Fibroblast of peridontal ligament (primary cell): Measurements from ENCODE around the gene MAGI1.
"Not testable (repeated sequence)": the region's sequence is repeated elsewhere in the genome, so short reads cannot be mapped to it uniquely, and the experiment has no call there.

Experiments used
- DNase-seq: peaks from one replicate; pipeline ENCODE4 v3.0.0-alpha.2; 2010; ENCODE audit errors: extremely low read depth

Gene MAGI1

DNA sequence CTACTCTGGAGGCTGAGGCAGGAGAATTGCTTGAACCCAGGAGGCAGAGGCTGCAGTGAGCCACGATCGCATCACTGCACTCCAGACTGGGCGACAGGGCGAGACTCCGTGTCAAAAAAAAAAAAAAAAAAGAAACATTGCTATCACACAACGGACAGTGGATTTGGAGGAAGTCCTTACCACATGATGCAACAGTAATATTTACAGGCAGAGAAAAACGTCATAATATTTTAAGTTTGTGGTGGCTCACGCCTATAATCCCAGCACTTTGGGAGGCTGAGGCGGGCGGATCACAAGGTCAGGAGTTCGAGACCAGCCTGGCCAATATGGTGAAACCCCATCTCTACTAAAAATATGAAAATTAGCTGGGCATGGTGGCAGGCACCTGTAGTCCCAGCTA is 473.0 kb downstream of the MAGI1 start:
- DNase-seq, result not testable (repeated sequence)

DNA sequence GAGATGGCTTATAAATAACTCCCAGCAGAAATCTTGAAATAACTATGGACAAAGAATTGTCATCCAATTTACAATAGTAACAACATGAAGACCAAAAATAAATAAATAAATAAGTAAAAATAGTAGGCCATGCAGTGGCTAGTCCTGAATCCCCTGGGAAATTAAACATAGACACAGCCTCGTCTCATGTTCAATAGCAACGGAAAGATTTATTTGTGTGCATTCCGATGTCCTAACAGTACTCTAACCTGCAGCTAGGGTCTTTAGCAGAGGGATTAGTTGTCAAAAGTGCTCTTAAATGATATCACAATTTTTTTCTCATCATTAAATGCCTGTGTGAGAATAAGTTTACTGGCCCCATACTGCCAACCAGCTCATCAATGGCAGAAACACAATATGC is 474.2 kb downstream of the MAGI1 start:
- no peak for DNase-seq

DNA sequence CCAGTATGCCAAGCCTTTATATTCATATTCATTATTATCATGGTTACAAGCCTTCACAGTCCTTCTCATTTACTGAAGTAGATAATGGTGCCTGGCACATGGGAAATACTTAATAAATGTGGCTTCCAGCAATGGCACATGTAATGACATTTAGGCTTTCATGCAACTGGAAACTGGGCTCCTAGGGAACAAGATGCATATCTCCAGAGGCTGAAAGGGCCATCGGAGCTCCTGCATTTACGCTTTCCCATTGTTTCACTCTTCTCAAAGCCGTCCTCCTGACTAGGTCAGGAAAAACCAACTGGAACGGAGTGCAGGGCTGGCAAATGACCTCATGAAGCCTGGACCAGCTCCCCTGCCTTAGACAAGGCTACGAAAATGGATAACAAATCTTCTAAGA is 474.9 kb downstream of the MAGI1 start:
- DNase-seq, result no peak

DNA sequence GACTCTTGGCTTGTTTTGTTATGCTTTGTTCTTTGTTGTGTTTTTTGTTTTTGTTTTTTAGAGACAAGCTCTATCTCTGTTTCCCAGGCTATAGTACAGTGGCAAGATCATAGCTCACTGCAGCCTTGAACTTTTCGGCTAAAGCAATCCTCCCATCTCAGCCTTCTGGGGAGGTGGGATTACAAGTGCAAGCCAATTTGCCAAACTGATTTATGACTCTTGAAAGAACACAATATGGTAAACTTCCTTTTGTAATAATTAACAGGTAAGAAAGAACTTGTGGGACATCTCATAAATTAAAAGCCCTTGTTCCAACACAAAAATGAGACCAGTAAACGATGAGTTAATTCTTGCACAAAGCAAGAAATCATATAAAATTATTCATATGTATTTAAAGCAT is 476.3 kb downstream of the MAGI1 start:
- no peak for DNase-seq

DNA sequence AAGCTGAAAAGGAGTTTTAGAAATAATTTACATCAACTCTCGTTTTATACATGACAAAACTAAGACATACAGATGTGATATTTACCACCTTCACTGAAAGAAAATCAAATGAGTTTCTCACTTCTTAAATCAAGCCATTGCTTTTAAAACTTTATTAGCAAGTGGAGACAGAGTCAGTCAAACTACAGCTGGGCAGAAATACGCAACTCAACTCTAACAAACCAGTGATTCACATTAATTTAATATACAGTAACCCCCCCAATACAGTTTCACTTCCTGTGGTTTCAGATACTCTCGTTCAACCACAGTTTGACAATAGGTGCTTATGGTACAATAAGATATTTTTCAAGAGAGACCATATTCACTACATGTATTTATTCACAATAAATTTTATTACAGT is 477.1 kb downstream of the MAGI1 start:
- DNase-seq, result no peak

DNA sequence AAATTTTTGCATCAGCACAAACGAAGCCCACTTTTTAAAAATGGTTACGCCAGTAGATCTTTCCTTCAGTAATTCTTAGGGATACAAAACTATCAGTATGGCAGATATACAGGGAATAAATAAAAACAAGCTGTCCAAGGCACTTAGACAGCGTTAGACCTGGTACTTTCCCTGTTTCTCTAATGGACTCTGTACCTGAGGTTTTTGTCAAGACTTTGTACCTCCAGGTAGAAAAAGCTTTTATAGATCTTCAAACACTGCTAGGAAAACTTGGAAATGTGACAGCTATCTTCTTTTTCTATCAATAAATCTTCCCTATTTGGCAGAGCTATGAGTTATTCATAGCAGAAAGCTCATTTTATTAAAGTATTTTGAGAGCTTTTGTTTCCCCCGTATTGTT is 477.8 kb downstream of the MAGI1 start:
- no peak for DNase-seq

DNA sequence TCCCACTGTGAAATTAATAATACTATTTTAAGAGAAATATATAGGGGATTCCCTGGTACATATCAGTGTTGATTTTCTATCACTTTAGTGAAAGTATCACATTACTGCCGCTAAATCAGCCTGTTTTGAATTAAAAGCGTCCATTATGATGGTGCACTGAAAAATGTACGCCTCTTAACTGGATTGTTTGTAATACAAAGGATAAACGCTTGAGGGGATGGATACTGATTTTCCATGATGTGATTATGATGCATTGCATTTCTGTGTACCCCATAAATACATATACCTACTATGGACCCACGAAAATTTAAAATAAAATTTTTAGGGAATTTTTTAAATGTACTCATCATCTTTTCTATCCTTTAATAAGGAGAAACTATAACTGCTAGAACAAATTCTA is 478.6 kb downstream of the MAGI1 start:
- no peak for DNase-seq

DNA sequence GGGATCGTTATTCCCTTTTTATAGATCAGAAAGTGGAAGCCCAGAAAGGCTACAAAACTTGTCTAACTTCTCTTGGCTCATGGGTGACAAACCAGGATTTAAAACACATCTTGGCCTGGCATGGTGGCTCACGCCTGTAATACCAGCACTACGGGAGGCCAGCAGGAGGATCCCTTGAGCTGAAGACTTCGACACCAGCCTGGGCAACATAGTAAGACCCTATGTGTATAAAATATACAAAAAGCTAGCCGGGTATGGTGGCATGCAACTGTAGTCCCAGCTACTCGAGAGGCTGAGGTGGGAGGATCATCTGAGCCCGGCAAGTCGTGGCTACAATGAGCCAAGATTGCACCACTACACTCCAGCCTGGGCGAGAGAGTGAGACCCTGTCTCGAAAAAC is 479.1 kb downstream of the MAGI1 start:
- no peak for DNase-seq

DNA sequence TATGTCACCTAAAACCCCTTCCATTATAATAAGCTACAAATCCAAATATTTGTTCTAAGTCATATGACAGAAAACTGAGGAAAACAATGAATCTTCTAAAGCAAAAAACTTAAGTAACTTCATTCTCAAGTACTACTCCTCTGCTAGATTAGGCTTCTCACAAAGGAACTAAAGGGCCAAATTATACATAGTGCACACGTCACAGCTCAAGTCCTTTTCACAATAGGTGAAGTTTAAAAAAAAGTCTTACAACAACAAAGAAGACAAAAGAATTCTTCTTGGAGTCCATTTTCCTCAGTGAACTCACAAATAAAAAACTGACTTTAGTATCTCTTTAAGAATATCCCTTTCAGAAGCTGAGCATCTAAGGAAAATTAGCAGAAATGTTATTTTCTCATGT is 479.9 kb downstream of the MAGI1 start:
- no peak for DNase-seq

DNA sequence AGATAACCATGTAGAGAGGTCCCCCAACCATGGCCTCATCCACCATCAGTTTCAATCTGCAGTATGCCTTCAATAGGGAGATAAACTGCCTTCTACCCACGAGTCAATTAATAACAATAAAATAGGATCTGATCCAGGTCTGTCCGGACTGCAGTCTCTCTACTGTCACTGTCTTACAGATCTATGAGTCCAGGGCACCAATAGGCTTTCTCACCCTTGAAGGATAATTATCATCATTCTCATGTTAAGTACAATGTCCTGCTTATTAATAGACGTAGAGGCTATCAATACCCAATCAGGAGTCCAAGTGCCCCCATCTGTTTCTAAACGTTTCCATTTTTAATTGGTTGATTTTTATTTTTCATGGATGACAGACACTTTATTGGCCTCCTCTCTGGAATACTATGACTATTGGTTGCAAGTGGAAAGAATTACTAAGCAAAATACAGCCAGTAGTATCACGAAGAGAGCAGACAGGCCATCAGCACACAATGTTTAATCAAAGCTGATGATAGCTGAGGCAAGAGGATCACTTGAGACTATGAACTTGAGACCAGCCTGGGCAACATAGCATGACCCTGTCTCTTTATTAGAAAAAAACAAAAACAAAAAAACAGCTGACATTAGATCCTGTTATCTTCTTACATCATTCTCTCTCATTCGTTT is 480.7 kb downstream of the MAGI1 start:
- DNase-seq, result no peak

DNA sequence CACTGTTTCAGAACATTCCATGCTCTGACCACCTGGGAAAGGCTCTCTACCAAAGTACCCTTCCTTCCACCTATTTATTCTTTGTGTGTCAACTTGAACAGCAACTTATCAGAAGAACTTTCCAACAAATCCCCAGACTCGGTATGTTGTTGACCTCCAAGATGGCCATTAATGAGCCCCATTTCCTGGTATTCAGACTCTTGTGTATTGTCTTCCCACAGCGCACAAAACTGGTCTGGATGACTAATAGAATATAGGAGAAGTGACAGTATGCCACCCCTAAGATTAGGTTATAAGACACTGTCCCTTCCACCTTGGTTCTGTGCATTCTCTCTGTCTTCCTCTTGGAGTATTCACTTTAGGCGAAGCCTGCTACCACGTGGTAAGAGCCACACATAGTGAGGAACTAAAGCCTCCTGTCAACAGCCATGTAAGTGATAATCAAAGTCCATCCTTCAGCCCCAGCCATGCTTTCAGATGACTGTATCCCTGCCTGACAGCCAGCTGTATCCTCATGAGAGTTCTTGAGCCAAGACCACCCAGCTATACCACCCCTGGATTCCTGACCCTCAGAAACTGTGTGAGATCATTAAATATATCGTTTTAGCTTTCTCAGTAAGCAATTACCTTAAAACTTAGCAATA is 481.7 kb downstream of the MAGI1 start:
- DNase-seq, result no peak

DNA sequence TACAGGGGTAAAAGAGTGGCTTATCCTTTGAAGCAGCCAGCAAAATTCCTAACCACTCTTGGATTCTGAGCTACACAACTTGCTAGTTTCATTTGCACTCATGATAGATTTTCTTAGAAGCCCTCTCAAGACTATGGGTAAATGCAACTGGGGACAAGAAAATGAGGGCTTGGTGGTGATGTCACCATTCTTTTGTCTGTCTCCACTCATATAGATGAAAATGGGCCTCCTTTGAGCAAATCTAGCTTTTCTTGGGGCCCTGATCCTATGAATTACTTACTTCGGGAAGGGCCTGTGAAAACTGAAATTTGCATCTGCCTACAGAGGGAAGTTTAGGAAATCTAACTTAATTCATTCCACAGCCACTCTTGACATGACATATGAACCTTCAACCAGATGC is 486.3 kb downstream of the MAGI1 start:
- DNase-seq, result no peak

DNA sequence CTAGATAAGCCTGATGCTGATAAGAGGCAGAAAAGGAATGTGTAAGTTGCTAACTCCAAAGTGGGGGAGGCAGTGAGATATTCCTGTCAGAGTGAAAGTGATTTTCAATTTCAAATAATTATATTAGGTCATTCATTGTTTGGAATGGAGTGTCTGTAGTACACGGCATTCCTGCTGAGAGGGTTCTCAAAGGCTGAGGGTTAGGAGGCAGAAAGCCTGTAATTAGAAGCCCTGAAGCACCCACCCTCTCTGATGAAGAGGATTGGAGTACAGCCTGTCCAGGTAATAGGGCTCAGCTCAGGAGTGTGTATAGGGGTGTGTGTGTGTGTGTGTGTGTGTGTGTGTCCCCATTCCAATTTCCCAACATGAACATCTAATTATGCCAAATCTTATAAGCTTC is 486.8 kb downstream of the MAGI1 start:
- DNase-seq, result no peak

DNA sequence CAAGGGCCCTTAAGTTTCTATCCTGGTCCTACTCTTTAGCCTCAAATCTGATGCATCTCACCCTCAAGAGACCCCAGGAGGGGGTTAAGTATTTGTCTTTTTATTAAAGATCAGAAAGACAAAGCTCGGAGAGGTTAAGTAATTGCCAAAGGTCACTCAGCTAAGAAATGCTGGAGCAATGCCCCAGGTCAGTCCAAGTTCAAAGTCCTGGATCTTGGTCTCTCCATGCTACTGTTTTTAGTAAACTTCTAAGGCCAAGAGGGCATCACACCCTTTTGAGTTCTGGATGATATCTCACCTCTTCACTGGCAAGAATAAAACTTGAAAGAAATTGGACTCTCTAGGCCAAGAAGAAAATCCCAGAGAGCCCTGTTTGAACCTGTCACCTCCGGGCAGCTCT is 488.6 kb downstream of the MAGI1 start:
- no peak for DNase-seq

DNA sequence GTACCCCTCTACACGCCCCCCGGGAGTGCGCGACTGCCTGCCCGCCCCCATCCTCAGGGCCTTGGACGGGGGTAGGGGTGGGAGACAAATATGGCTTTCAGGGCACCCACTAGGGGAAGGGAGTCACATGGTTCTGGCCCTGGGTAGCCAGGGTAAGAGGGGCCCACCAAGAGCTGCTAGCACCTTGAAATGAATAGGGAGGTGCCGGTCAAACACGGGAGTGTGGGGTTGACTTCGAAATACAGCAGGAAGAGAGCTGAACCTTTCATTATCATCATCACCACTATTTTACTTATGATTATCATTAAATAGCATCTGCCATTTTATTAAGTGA is 489.1 kb downstream of the MAGI1 start:
- no peak for DNase-seq

DNA sequence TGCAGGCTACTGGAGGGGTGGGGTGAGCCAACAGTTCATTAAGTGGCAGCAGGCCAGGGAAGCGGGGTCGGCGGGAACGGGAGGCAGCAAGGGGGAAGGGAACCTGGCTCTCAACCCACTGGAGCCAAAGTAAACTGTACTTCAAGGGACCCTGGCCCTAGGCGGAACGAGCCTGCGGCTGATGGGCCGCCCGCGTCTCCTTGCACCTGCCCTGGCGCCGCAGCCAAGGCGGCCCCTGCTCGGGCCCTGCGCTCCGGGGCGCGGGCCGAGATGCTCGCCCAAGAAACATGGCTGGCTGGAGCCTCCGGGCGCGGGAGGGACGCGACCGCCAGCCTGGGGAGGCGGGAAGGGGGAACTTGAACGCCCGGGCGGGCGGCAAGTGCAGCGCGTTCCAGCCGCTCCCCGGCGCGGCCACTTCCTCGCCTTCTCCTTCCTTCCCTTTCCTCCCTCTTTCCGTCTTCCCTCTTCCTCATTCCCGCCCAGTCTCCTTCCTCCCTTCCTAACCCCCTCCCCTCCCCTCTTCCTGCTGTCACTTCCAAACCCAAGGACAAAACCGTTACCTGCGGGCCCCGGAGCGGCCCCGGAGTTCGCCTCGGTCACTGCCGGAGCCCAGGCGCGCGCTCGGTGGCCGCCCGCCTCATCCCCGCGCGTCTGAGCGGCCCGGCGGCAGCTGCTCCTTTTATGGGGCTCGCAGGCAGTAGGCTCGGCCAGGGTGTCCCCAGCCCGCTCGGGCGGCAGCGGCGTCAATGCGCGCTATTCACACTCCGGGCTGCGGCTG is 489.7 kb downstream of the MAGI1 start:
- no peak for DNase-seq

DNA sequence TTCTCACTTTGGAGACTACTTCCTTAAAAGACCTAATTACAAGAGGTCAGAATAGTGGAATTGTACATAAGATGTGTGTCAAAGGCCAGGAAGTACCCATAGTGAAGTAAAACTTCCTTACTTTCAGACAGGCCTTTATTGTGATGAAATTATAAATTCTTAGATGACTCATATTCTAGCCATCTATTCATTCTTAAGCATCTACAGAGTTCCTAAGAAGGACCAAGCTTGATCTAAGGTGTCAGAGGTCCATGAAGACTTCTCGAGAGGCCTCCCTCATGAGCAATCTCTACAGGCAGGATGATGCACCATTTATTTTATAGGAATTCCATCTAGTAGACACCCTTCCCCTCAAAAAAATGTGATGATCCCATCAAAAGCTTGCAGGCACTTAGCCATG is 493.3 kb downstream of the MAGI1 start:
- DNase-seq, result peak; percentile 39

DNA sequence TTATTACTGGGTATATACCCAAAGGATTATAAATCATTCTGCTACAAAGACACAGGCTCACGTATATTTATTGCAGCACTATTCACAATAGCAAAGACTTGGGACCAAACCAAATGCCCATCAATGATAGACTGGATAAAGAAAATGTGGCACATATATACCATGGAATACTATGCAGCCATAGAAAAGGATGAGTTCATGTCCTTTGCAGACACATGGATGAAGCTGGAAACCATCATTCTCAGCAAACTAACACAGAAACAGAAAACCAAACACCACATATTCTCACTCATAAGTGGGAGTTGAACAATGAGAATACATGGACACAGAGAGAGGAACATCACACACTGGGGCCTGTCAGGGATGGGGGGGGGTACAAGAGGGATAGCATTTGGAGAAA is 495.3 kb downstream of the MAGI1 start:
- DNase-seq, result not testable (repeated sequence)

DNA sequence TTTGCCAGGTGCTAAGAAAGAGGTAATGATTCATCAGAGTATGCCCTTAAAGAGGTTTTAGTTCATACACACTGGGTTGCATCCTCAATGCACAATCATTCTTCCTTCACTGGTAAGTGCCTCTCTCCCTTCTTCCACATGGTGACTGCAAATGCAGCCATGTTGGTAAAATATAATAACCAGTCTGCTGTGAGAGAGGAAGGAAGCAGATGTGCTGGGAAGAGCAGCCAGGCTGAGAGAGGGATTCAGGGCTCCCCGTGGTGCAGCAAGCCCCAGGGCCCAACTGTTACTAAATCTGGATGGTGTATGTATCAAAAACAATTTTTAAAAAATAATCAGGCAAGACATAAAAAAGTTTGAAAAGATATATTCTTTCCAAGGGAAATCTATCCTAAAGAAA is 498.1 kb downstream of the MAGI1 start:
- no peak for DNase-seq

DNA sequence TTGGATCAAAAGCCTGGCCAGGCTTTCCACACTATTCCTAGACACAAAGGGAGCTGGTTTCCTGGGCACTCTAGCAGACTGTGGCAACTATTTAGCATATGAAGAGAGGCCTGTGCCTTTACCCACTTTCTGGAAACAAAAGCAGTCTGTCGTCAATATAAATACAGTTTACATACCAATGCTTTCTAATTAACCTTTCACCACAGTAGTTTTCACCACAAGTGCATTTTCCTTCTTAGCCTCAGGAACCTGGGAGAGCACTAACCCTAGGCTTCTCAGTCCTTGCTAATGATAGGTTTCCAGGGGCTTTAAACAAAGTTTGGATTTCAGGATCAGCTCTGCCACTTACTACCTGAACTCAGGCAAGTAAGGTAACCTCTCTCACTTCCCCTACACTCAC is 499.1 kb downstream of the MAGI1 start:
- DNase-seq, result peak; percentile 26

DNA sequence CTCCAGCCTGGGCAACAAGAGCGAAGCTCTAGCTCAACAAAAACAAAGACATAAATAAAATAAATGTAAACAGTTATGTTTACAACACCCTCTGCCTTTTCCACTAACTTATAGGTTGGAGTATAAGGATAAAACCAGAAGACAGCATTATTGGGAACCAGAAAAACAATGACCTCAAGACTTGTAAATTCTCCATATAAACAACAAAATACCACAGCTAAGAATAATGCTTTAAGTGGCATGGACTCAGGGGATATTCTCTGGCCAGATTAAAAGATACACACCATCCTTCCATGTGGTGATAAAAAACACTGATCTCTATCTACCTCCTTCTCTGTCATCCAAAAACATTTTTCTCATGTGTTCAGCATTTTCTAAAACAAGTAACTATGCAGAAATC is 500.6 kb downstream of the MAGI1 start:
- DNase-seq, result peak; percentile 30

DNA sequence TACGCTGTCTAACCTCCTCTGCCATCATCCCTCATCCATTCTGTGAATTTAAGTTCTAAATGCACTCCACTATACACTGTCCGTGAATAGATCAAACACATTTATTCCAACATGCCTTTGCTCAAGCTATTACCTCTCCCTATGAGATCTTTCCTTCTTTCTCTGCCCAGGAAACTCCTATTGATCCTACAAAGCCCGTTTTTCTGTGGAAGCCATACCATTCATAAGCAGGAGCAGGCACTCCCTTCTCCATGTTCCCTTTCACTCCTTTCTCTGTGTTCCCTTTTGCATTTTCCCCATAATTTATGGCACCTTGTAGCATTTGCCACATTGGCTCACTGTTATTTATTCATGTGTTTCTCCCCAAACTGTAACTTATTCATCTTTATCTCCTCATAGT is 501.6 kb downstream of the MAGI1 start:
- DNase-seq, result no peak

DNA sequence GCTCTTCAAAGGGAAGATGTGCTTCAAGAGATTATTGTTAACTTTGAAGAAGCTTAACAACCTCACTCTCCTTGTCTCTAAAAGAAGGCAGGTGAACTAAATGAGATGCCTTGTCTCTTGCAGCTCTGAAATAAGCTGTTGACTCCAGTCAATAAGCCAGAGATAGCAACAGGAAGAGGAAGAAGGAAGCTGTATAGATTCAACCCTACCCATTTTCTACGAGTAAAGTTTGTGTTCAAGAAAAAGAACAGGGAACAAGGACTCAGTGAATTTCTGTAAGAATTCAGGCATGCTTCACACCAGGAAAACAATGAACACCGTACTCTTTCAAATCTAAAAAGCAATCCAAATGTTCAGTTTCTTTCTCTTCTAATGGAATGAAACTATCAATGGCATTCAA is 503.5 kb downstream of the MAGI1 start:
- no peak for DNase-seq
